Thyroid gland (tissue), 4 donors: Measurements from ENCODE around the gene PSD2. TPM values are rescaled to one million over a fixed set of nuclear protein-coding genes. Genes with fewer than 3 reads are reported as not detected.
A peak's percentile ranks its signal among the peaks of the same experiment; 100 is the strongest.

ENCODE experiments used
- DNase-seq, 2 donors: peaks; one replicate each; pipeline ENCODE4 v3.0.0-alpha.2; 2019
- H3K27ac ChIP-seq, 3 donors: fragments of 200-600 bp; sonication (generic); 1 replicate in 2 of 3; 2 replicates in 1 of 3; pipeline ENCODE4 v1.5.1; 2016 to 2019; ENCODE audit warnings: mild to moderate bottlenecking in 1 of 3, moderate library complexity in 1 of 3
- H3K27me3 ChIP-seq: fragments of 200-600 bp; sonication (generic); one replicate; pipeline ENCODE4 v1.5.1; 2019
- H3K36me3 ChIP-seq, 2 donors: fragments of 200-600 bp; sonication (generic); one replicate each; pipeline ENCODE4 v1.5.1; 2016 to 2019
- H3K4me1 ChIP-seq, 2 donors: fragments of 200-600 bp; sonication (generic); one replicate each; pipeline ENCODE4 v1.5.1; 2017 to 2019
- H3K4me3 ChIP-seq, 3 donors: fragments of 200-600 bp; sonication (generic); replicated peaks in 1 of 3; 1 replicate in 2 of 3; 2 replicates in 1 of 3; pipeline ENCODE4 v1.5.1; 2016; ENCODE audit warnings: mild to moderate bottlenecking in 1 of 3
- H3K9me3 ChIP-seq: fragments of 200-600 bp; sonication (generic); one replicate; pipeline ENCODE4 v1.5.1; 2017
- CTCF ChIP-seq, 6 experiments: fragments of 200-600 bp in 3 of 6; fragments of 450-650 bp in 3 of 6; sonication (generic) in 3 of 6; IDR thresholded peaks; one replicate each; pipeline ENCODE4 v1.5.1; 2016 to 2019; ENCODE audit warnings: antibody characterized with exemption in 6 of 6, mild to moderate bottlenecking in 2 of 6, inconsistent platforms in 1 of 6, moderate library complexity in 1 of 6
- POLR2A ChIP-seq, 2 donors: fragments of 450-650 bp; IDR thresholded peaks; one replicate each; pipeline ENCODE4 v1.6.1; 2017; ENCODE audit warnings: antibody characterized with exemption in 2 of 2, mild to moderate bottlenecking in 2 of 2, moderate library complexity in 1 of 2
- WGBS, 2 donors: methylation state at CpG; one replicate each; pipeline ENCODE4 v1.1.5; 2017; 5-methylcytosine and 5-hydroxymethylcytosine counted together
- intact Hi-C: fragments of 100-400 bp; cut with DNase I; formaldehyde crosslinking; loops from one replicate; pipeline ENCODE4 v1.15.1; 2023
- total RNA-seq, 4 donors: library from RNA; depleted of rRNA; stranded (reverse); fragments of >200 nt; gene quantifications; one replicate each; pipeline ENCODE4 v1.2.3, GENCODE V29; 2016

Gene PSD2
- total RNA-seq, 4 donors from 2014 or later, result 0.11 to 0.67 (median 0.13) TPM; not detected in 1

GRCh38 chr5:139796061-139796806, 626 bp downstream of the PSD2 start:
- intact Hi-C loops, result no loop called here

GRCh38 chr5:139797335-139797734, 1.7 kb downstream of the PSD2 start:
- no peak overlapping the region for H3K27ac ChIP-seq
- H3K36me3 ChIP-seq, result no peaks in the 10 kb centered on the region
- H3K9me3 ChIP-seq, result no peaks in the 10 kb centered on the region
- H3K27me3 ChIP-seq, result peaks cover 9% of the 10 kb centered on the region
- no peak for DNase-seq
- 40 to 74% methylated on average over 3 of the region's 3 CpGs for WGBS, 2 donors
- no peak for TF ChIP-seq POLR2A (IDR thresholded peaks at IDR 0.05)
- TF ChIP-seq CTCF (IDR thresholded peaks at IDR 0.05), result no peak
- intact Hi-C loops, result no loop called here
- no peak overlapping the region for H3K4me3 ChIP-seq
- peaks cover 29 to 45% of the 10 kb centered on the region in 2 donors for H3K4me1 ChIP-seq

More at GRCh38 chr5:139796061-139796806, 626 bp downstream of the PSD2 start:
- H3K4me1 ChIP-seq, result peaks cover 29 to 44% of the 10 kb centered on the region in 2 donors
- no peaks in the 10 kb centered on the region for H3K9me3 ChIP-seq
- peak overlapping the region in 1 of 3 donors; percentile 33 for H3K4me3 ChIP-seq
- no peak for DNase-seq
- no peaks in the 10 kb centered on the region for H3K36me3 ChIP-seq
- 7% methylated on average over 23 of the region's 47 CpGs; no CpG with 5 or more reads in 1 of the 2 donors for WGBS, 2 donors
- H3K27ac ChIP-seq, result no peak overlapping the region
- no peak for TF ChIP-seq POLR2A (IDR thresholded peaks at IDR 0.05)
- TF ChIP-seq CTCF (IDR thresholded peaks at IDR 0.05), result no peak
- H3K27me3 ChIP-seq, result peaks cover 9% of the 10 kb centered on the region

DNA sequence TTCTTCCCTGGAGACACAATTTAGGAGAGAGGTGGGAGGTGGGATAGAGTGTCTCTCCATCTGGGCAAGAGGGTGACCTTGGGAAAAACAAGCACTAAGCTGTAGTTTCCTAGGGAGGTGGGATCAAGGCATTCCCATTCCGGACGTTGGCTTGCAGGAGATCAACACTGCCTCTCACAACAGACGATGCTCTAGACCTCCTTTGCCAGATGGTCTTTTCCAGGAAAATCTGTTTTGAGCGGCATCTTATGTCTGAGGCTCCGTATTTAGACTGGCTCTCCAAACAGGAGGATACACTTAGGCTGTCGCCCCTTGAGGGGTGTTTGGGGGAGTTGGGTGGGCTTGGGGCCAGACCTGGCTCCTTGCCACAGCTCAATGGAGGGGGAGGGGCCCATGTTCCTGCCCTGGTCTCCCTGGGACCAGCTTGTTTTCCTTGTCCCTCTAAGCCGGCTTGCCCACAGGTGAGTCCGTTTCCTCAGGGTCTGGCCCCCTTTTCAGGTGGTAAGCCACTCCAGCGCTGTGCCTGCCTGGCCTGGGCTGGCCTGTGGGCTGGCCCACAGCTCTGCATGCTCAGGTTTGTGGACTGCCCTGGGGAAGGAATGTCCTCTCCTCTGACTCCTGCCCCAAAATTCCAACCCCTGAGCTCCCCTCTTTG, 2.4 kb downstream of the PSD2 start:
- TF ChIP-seq POLR2A (IDR thresholded peaks at IDR 0.05) (no peak), CTCF (IDR thresholded peaks at IDR 0.05) (no peak)
- H3K9me3 ChIP-seq, result no peaks in the 10 kb centered on the region
- H3K27ac ChIP-seq, result no peak overlapping the region
- no peak overlapping the region for H3K4me3 ChIP-seq
- 50 to 72% methylated on average over 6 to 9 of the region's 9 CpGs for WGBS, 2 donors
- peaks cover 9% of the 10 kb centered on the region for H3K27me3 ChIP-seq
- H3K36me3 ChIP-seq, result no peaks in the 10 kb centered on the region
- intact Hi-C loops, result no loop called here
- H3K4me1 ChIP-seq, result peaks cover 29 to 45% of the 10 kb centered on the region in 2 donors
- no peak for DNase-seq

DNA sequence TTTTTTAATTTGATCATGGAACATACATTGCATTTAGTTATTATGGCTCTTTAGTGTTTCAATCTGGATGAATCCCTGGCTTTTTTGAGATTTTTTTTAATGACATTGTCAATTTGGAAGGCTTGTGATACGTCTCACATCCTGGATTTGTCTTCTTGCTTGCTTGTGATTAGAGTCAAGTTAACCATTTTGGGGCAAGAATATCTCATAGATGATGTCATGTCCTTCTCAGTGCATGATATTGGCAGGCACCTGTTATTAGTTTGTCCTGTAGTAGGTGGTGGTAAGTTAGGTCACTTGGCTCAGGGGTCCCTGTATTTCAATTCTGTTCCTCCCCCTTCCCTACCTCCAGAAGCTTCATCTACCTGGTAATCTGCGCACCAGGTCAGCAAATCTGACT, 3.3 kb downstream of the PSD2 start:
- Histone ChIP-seq H3K36me3 (no peaks in the 10 kb centered on the region), H3K27ac (no peak overlapping the region), H3K4me1 (peaks cover 29 to 45% of the 10 kb centered on the region in 2 donors), H3K9me3 (no peaks in the 10 kb centered on the region), H3K27me3 (peaks cover 9% of the 10 kb centered on the region), H3K4me3 (no peak overlapping the region)
- intact Hi-C loops, result no loop called here
- no peak for TF ChIP-seq CTCF (IDR thresholded peaks at IDR 0.05)
- TF ChIP-seq POLR2A (IDR thresholded peaks at IDR 0.05), result no peak
- WGBS, 2 donors, result 70 to 71% methylated on average over 2 of the region's 2 CpGs
- no peak for DNase-seq

DNA sequence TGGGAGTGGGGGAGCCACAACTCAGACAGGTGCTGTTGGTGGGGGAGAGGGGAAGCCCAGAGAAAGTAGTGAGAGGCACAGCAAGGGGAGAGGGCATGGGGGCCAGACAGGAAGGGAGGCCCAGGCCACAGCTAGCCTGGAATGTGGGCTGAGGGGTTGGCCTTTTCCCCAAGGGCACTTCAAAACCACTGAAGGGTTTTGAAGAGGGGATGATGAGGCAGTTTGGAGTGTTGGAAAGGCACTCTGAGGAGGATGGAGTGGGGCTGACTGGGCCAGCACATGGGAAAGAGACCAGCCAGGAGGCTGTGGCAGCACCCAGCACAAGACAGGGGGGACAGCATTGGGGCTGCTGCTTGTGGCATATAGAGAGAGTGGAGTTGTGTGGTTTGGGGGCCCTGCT, 3.8 kb downstream of the PSD2 start:
- TF ChIP-seq CTCF (IDR thresholded peaks at IDR 0.05) (peak in 1 of 6 experiments; percentile 15), POLR2A (IDR thresholded peaks at IDR 0.05) (no peak)
- intact Hi-C loops, result no loop called here
- Histone ChIP-seq H3K27ac (peak overlapping the region in 1 of 3 donors; percentile 45), H3K4me1 (peaks cover 29 to 45% of the 10 kb centered on the region in 2 donors), H3K36me3 (no peaks in the 10 kb centered on the region), H3K4me3 (no peak overlapping the region), H3K9me3 (no peaks in the 10 kb centered on the region), H3K27me3 (peaks cover 9% of the 10 kb centered on the region)
- peak; percentile 85 to 87 for DNase-seq
